C4-2B (cell line): ENCODE results near the gene SLCO3A1.

ENCODE experiments used
- H3K27ac ChIP-seq: fragments of 450-650 bp; 2 replicates; pipeline ENCODE4 v1.5.1; 2017
- ZFX ChIP-seq: fragments of 450-650 bp; IDR thresholded peaks from 2 replicates; pipeline ENCODE4 v1.6.1; 2017
- TF ChIP-seq, protein P1 (sequence below): fragments of 450-650 bp; conservative IDR thresholded peaks from 2 replicates; pipeline ENCODE4 v1.5.1; 2017; ENCODE audit warnings: mild to moderate bottlenecking

Gene SLCO3A1

DNA sequence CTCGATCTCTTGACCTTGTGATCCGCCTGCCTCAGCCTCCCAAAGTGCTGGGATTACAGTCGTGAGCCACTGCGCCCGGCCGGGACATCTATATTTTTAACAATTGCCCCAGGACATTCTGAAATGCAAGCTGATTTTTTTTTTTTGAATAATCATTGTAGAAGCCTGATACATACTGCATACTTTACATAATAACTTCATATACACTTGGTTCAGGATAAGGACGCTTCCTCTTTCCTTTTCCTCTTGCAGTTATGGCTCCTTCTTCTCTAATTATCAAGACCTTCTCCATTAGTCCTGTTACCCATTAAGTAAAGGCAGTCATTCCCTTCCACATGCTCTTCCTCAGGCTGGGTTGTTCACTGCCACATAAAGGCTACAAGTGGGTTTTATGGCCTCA lies 58.3 kb downstream of the SLCO3A1 start:
- H3K27ac ChIP-seq: no peak overlapping the region
- TF ChIP-seq ZFX: no peak
- TF ChIP-seq, protein P1, sequence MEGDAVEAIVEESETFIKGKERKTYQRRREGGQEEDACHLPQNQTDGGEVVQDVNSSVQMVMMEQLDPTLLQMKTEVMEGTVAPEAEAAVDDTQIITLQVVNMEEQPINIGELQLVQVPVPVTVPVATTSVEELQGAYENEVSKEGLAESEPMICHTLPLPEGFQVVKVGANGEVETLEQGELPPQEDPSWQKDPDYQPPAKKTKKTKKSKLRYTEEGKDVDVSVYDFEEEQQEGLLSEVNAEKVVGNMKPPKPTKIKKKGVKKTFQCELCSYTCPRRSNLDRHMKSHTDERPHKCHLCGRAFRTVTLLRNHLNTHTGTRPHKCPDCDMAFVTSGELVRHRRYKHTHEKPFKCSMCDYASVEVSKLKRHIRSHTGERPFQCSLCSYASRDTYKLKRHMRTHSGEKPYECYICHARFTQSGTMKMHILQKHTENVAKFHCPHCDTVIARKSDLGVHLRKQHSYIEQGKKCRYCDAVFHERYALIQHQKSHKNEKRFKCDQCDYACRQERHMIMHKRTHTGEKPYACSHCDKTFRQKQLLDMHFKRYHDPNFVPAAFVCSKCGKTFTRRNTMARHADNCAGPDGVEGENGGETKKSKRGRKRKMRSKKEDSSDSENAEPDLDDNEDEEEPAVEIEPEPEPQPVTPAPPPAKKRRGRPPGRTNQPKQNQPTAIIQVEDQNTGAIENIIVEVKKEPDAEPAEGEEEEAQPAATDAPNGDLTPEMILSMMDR: no peak

DNA sequence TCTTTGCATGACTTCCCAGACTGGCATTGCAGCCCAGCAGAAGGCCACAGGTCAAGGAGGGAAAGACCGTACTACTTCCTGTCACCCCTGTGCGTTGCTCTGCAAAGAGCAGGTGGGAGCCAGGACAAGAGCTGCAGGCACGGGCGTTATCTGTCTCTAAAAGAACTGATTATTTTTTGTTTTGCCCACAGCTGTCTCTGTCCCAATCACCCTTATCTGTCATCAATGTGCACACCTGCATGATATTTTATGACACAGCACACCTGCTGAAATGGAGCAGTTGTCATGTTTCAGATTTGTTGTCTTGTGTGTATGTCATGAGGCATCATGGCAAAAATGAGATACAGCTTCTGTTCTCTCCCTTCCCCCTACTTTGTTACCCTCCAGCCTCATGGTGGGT lies 58.8 kb downstream of the SLCO3A1 start:
- TF ChIP-seq, protein P1: no peak
- no peak for TF ChIP-seq ZFX
- no peak overlapping the region for H3K27ac ChIP-seq

DNA sequence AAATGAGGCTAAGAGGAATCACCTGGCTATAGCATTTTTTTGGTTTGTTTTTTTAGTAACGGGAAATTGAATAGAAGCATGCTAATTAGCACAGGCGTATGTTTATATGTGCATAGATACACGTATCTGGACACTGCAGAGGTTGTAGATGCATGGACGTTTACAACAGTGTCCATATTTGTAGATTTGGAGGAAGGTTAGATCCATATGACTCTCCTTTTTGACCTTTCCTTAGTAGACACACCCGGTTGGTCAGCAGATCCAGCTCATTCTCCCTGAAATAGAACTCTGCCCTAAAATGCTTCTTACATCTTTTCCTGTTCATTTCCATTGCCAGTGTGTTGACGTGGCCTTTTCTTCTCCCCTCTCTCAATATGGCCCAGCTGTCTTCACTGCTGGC lies 60.1 kb downstream of the SLCO3A1 start:
- TF ChIP-seq, protein P1: no peak
- TF ChIP-seq ZFX: no peak
- H3K27ac ChIP-seq: no peak overlapping the region

DNA sequence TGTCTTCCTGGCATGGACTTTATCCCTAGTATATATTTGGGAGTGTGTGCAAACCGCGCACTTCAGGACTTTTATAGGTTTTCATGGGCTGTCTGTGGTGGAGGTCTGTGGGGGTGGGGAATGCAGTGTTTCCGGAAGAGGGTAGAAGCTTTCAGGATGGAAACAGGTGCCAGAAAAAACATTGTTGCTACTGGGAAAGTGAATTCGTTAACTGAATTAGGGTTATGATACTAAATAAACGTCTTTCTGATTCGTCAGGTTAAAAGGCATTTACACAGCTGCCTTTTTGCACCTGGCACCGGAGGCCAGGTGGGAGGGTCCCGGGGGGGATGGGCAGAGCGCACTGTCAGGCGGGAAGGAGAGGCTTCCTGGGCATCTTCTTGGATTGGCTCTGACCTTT lies 62.1 kb downstream of the SLCO3A1 start:
- H3K27ac ChIP-seq: peak overlapping the region; percentile 73
- TF ChIP-seq ZFX: no peak
- TF ChIP-seq, protein P1: no peak

DNA sequence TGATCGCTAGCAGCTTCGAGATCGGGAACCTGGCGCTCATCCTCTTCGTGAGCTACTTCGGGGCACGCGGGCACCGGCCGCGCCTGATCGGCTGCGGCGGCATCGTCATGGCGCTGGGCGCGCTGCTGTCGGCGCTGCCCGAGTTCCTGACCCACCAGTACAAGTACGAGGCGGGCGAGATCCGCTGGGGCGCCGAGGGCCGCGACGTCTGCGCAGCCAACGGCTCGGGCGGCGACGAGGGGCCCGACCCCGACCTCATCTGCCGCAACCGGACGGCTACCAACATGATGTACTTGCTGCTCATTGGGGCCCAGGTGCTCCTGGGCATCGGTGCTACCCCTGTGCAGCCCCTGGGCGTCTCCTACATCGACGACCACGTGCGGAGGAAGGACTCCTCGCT lies 62.5 kb downstream of the SLCO3A1 start:
- H3K27ac ChIP-seq: peak overlapping the region; percentile 73
- no peak; the same call in 1 of the 2 replicates for TF ChIP-seq ZFX
- TF ChIP-seq, protein P1: no peak

DNA sequence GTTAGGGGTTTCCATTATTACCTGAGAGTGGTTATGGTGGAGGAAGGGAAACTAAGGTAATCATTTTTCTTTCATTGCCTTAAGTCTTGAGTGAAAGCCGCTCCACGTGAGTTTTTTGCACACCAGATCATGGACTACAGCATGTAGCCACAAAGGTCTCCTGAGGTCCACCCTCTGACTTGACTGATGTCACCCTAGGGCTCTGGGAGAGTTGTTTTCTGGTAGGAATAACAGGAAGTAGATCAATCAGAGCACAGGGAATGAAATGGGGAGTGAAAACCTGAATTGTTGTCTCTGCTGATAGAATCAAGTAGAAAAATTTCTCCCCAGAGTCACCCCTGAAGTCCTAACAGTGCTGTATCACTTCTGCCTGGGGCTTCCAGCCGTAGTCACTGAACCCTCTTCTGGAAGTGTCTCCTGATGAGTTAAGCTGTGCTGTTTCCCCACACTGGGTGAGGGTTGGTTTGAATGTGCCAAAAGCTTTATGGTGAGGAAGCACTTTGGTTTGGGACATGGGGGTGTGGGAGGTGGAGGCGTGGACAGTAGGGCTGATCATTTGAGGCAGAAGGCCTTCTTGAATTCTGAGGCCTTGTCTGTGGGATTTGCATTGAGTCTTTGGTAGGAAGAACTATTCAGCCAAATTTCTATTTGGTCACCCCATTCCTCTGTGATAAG lies 64.3 kb downstream of the SLCO3A1 start:
- H3K27ac ChIP-seq: no peak overlapping the region
- no peak for TF ChIP-seq ZFX
- TF ChIP-seq, protein P1: no peak

DNA sequence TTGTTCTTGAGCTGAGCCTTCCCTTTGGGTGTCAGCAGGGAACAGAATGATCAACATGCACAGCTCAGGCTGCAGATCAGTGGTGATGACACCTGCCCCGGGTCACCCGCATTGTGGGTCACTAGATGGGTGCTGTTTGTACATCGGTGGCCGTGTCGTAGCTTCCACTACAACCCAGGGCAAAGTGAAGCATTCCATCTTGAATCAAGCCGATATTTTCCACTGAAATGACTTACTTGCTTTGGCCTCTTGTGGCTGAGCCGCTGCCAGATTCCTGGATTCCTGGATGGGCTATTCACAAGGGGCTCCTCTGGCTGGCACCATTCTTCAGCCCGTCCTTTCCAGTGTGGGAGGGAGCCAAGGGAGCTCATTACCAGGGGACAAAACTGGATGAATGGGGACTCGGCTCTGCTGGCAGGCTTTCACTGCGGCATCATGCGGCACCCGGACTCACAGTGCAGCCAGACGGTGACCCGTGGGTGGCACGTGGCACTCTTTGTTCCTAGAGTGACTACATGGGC lies 65.6 kb downstream of the SLCO3A1 start:
- no peak overlapping the region for H3K27ac ChIP-seq
- TF ChIP-seq, protein P1: no peak
- TF ChIP-seq ZFX: no peak
